HG03175 (cell line): ENCODE data around the gene BET1L.
"Not testable (repeated sequence)": the region's sequence is repeated elsewhere in the genome, so short reads cannot be mapped to it uniquely, and the experiment has no call there.

Source experiments
- ATAC-seq: cut with Tn5 transposase; IDR thresholded peaks from one replicate; pipeline ENCODE4 v1.9.1; 2021; ENCODE audit warnings: mild to moderate bottlenecking, moderate library complexity; ENCODE audit not compliant: unreplicated experiment

The BET1L gene

DNA sequence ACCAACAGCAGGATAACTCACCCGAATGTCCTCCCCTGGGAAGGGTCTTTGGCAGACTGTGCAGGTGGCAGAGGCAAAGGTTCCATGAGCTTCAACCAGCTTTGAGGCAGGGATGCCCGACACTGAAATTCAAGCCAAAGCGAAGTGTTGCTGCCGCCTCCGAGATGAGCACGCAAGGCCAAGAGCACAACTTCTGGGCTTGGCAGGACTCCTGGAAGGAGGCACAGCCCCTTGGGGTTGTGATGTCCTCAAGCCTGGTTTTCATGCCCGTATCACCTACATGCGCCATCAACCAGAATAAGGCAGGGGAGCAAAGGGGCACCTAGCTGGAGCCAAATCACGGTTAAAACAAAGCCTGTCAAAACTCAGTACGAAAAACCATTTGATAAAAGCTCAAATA lies 23.2 kb upstream of the BET1L start:
- no peak for ATAC-seq

DNA sequence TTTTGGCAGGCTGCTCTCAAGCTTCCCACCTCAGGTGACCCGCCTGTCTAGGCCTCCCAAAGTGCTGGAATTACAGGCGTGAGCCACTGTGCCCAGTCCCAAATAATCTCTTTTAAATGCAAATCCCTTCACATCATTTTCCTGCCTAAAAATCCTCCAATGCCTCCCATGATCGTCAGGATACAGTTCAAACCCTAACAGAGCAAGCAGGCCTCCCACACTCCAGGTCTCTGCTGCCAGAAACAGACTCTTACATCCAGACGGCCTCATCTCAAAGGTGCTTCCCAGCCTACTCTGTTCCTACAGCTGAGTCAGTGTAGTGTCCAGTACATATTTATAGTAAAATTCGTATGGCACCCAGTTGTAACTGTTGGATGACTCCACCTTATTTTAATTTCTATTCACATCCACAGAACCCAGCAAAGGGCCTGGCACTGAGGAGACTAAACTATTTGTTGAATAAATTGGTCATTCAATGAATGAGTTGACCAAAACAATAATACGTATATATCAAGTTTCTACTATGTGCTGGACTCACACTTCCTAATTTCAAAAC lies 20.7 kb upstream of the BET1L start:
- ATAC-seq = no peak

DNA sequence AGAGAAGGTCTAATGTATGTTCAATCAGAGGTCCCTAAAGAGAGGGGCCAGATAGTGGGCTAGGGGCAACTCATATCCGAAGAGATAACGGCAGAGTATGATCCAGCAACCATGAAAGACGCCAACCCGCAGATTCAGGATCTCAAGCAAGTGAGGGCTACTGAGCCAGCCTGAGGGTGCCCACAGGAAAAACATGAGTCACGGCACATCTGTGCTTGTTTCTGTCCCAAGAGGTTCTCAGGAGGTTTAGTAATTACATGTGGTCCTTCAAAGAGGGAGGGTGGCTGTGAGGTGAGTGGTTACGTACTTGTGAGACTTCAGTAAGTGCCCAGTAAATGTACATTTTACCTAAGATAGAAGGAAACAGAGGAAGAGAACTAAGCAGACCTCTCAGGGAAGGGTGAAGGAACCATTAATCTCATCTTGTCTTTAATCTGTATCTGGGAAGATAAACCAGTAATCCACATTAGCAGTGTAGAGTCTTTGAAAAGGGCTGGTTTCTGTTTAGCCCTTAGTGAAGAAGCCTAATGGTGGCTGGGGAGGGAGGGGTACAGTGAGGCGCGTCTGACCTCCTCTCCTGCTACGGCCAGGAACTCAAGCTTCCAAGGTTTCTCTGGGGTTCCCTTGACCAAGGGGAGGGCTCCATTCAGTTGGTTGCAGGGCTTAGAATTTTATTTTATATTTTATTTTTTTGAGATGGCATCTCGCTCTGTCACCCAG lies 18.7 kb upstream of the BET1L start:
- no peak for ATAC-seq

DNA sequence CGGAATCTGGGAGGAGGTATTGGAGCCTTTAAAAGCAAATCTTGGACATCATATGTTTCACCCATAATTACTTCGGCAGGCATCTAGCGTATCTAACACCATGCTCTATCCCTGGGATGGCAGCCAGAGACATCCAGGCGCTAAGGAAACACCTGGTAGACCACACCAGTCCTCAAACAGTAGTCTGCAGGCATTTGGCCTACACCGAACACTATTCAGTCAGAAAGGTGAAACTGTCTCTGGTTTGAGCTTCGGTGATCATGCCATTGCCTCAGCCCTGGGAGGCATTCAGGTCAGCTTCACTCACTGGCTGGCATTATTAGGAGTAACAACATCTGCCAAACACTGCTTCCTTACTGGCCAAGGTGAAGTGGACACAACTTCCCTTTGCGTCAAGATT lies 17.2 kb upstream of the BET1L start:
- ATAC-seq = no peak

DNA sequence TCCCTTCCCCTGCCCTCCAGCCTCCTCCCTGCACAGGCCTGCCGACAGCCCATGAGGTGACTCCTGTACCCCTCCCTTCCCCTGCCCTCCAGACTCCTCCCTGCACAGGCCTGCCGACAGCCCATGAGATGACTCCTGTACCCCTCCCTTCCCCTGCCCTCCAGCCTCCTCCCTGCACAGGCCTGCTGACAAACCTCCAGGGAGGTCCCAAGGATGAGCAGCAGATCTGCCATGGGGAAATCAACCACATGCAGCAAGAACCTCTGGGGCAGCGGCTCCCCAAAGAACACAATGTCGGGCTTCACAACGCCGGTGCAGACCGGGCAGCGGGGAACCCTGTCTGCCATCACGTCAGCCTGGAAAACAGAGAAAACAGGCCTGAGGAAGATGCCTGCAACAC lies 16.7 kb upstream of the BET1L start:
- ATAC-seq = no peak

DNA sequence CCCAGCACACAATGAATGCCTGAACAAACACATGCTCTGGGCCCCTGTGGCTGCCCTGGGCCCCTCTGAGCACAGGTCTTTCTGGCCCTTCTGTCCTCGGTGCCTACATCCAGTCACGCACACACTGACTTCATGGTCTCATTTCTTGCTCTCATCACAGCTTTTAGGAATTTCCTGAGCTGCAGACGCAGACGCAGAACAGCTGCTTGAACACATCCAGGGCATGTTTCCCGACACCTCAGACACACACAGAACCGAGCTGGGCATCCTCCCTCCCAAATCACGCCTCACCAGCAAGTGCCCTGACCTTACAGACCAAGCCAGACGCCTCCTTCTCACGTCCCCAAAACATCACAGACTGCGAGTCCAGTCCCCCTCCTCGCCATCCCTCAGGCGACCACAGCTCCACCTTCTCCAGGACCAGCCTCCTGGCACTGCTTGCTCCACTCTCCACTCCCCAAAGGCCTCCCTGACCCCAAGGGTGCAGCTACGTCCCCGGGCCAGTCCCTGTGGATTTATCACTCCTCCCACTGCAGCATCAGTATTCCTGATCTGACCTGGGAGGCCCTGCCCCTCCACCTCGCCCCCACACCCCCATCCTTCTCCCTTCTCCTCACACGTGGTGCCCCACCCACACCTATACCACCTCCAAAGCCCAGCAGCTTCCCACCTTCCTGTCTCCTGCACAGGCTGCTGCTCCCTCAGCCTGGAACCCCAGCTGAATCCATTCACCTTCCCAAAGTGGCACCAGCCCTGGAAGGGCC lies 16.0 kb upstream of the BET1L start:
- ATAC-seq = no peak

DNA sequence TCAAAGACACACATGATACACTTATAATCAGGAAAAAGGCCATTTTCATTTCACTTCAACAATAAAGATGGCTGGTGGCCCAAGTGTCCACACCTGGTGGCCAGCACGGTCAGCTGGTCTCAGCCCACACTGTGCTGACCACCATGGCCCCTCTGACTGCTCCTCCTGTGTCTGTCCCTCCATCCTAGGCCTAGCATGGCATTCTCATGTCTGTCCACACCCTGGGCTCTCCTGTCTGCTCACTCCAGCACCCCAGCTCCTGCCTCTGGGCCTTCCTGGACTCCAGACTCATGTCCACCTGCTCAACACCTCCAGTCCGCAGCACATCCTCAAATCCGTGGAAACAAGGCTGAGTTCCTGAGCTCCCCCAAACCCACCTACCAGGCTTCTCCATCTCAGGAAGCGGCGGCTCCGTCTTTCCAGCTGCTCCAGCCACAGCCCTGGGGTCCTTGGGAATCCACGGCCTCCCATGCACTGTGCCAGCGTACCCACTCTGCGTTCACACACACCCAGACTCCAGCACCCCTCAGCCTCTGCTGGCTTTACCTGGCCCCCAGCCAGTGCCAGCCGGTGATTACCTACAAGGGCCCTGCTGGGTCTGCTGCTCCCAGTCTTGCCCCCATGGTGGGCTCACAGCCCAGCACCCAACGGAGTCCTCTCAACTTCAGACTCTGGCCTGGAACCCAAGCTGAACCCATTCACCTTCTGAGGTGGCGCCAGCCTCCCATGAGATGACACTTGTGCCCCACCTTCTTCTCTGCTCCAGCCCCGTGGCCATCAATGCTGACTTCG lies 15.0 kb upstream of the BET1L start:
- no peak for ATAC-seq

DNA sequence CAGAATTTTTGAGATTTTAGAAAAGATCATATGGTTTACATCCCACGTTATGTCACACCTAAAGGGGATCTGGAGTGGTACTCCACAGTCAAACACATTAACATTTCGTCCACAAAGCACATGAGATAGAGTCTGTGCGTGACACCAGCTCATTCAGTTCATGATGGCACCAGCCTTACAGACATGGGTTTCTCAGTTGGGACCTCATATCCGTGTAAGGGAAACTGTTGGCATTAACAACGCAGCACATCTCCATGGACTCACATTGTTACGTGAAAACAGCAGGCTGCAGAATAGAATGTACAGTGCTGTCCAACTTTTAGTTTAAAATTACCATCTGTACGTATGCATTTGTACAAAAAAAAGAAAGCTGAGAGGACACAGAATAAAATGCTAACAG lies 14.3 kb upstream of the BET1L start:
- no peak for ATAC-seq

DNA sequence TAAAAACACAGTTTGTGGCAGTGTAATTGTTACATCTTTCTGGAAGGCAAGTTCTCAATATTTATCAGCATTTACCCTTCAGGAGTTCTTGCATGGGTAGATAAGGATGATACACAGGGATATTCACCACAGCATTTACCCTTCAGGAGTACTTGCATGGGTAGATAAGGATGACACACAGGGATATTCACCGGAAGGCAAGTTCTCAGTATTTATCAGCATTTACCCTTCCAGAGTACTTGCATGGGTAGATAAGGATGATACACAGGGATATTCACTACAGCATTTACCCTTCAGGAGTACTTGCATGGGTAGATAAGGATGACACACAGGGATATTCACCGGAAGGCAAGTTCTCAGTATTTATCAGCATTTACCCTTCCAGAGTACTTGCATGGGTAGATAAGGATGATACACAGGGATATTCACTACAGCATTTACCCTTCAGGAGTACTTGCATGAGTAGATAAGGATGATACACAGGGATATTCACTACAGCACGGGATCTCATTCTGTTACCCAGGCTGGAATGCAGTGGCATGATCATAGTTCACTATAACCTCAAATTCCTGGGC lies 13.5 kb upstream of the BET1L start:
- ATAC-seq = not testable (repeated sequence)

DNA sequence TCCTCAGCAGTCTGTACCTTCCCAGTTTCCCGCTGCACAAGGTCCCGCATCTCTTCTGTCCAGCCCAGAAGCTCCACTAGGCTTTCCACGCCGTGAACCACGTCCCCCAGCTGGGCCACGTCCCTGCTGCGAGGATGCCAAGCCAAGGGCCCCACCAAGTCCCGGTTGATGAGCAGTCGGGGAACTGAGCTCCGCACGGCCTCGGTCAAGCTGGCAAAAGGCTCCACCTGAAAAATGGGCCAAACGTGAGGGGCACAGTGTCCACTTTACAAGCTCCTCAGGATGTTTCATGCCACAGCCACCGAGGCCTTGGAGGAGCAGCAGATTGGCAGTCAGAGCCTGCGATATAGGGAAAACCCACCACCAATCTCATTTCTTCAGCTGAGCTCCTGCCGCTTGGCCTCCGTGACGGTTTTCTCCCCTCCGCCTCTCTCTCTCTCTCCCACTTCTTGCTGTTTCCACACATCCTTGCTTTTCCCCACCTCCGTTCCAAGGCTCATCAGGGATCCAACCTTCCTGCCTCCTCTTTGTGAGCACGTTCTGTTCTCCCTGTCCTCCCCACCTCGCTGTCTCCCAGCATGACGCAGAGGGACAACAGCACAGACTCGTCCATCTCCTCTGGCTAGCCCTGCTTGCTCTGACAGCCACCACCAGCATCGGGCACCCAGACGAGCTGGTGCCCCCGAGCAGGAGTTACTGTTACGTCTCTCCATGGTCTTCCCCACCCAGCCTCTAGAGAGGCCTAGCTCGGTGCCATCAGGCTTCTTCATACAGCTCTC lies 11.8 kb upstream of the BET1L start:
- ATAC-seq = no peak

DNA sequence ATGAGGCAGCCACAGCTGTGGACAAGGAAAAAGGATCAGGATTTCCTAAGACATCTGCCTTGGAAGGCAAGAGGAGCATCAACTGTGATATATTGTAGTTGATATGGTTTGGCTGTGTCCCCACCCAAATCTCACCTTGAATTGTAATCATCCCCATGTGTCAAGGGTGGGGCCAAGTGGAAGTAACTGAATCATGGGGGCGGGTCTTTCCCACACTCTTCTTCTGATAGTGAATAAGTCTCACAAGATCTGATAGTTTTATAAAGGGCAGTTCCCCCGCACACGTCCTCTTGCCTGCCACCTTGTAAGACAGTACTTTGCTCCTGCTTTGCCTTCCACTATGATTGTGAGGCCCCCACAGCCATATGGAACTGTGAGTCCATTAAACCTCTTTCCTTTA lies 10.5 kb upstream of the BET1L start:
- ATAC-seq = no peak

DNA sequence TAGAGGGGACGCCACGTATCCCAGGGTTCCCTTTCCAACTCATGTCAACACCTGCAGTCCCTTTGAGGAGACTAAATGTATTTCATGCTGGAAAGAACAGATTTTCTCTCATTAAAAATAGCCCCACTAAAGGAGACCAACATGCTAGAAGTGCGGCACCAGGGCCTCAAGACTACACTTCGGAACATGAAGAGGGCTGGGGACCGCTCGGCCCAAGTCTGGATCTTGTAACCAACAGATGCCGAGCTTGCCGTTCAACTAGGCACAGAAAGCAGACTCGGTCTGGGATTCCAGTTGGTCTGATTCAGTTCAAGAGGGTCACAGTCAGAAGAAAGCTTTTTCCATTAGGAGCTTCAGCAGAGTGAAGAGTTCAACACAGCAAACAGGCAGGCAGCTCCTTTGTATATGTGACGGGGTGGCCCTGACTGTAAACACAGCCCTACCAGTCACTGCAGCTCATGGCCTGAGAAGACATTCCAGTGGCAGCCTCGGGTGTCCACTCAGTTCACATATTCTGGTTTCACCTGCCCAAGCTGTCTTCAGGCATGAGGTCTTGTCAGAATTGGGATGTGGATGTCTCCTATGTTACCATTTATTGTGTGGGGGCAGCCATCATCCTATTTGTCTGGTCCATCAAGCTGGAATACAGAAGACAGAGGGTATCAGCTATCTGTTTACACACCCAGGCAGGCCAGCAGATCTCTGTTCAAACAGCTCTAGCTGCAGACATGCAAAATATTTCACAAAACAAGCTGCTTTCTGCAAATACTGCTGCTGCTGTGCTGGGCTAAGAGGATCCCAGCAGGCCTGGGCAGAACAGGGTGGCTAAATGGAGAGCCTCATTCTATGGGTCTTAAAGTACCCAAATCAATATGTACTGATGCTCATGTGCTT lies 9.1 kb upstream of the BET1L start:
- ATAC-seq = no peak

DNA sequence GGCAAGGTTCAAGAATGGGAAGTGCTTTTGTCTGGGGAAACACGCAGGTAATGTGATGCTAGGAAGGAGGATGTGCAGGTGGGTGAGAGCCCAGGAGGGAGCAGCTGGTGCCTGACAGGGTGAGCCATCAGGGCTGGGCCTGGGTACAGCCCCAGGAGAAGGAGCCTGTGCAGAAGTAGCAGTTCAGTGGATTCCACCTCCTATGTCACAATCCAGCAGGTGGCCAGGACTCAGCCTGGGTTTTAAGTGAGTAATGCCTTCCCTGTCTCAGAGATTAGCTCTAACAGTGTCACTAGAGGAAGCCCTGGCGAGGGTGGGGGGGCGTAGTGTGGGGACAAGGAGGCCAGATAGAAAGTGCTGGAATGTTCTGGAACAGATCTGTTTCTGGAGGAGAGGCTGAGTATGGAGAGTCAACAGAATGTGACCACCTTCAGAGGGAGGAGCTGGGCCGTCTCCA lies 8.4 kb upstream of the BET1L start:
- no peak for ATAC-seq

DNA sequence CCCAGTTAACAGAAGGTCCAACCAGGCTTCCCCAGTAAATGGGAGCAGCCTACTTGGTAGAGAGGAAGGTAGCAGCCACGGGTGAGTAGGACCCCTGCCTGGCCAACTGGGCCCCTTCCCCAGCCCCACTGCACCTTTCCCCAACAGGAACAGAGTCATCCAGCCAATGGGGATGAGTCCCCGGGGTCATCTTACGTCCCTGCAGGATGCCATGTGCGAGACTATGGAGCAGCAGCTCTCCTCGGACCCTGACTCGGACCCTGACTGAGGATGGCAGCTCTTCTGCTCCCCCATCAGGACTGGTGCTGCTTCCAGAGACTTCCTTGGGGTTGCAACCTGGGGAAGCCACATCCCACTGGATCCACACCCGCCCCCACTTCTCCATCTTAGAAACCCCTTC lies 6.9 kb upstream of the BET1L start:
- ATAC-seq = no peak

DNA sequence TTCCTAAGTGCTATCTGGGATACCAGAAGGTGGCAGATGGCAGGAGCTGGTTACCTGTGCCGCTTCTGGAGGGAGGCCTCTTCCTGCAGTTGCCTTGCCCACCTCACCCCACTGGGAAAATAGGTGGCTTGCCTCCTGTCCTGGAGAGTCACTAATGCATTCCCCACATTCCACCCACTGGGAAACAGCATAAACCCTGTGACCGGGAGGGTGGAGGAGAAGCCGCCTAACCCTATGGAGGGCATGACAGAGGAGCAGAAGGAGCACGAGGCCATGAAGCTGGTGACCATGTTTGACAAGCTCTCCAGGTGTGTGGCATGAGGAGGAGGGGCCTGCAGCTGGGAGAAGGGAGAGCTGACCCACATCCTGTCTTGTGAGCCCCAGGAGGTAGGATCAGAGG lies 5.9 kb upstream of the BET1L start:
- no peak for ATAC-seq

DNA sequence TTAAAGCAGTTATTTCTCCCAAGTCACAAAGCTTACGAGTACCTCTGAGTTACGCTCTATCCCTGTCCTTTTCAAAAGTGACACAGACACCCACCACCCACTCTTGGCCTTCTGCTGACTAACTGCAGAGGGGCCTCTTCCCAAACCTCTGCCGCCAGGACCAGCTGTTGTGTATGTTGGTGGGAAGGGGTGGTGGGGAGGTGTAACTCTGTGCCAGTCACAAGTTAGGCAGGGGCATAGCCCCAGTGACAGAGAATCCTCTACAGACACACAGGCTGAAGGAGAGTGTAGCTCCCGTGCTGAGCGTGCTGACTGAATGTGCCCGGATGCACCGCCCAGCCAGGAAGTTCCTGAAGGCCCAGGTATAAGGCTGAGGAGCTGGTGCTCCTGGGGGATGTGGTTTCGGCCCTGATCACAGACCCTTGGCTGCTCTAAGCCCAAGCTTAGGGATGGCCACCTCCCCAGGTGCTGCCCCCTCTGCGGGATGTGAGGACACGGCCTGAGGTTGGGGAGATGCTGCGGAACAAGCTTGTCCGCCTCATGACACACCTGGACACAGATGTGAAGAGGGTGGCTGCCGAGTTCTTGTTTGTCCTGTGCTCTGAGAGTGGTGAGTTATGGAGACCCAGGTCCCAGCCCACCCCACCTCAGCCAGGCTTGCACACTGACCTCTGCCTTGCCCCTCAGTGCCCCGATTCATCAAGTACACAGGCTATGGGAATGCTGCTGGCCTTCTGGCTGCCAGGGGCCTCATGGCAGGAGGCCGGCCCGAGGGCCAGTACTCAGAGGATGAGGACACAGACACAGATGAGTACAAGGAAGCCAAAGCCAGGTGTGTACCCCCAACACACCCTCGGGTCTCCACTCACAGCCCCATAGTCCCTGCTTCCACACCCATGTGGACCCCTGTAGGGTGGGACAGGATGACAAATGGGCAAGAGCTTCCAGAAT lies 5.2 kb upstream of the BET1L start:
- ATAC-seq = no peak

DNA sequence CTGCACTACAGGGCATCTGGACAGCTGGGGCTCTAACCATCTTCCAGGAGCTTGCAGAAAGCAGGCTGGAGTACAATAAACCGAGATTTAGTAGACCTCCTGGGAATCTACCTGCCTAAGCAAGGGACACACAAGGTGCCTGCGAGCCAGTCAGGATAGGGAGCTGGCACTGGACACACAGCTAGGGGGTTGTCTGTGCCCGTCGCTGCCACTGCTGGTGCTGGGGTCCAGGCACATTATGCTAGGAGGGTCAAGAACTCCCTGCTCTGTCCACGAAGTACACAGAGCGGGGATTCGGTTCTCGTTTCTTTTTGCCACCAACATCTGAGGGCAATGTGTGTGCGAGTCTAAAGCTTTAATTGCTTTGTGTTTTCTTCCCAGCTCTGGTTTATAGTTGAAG lies 4.5 kb upstream of the BET1L start:
- no peak for ATAC-seq

DNA sequence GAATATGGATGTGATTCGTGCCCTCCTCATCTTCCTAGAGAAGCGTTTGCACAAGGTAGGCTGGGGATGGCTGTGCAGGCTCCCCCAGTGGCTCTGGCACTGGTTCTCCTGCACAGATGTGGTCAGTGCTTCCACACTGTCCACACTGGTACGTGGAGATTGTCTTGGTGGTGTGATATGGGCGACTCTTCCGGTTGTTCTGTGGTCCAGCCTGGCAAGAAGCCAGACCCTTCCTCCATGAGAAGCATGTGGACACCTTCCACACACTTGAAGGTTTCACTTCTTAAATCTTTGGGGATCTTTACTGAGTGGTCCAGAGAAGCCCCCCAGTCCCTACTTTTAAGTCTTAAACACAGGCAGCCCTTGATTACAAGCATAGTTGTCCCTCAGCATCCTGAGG lies 4.1 kb upstream of the BET1L start:
- no peak for ATAC-seq
